Pancreas (tissue), 10 donors: Measurements from ENCODE around the gene OPRM1. TPM values are rescaled to one million over a fixed set of nuclear protein-coding genes. Genes with fewer than 3 reads are reported as not detected.

Experiments used
- ATAC-seq, 4 donors: fragments of 200-7000 bp; cut with Tn5 transposase; one replicate each; pipeline versions ENCODE4 v1.8.0 to v1.9.1; 2020; ENCODE audit warnings: mild to moderate bottlenecking in 4 of 4, moderate library complexity in 4 of 4
- DNase-seq, 6 donors: peaks; one replicate each; pipeline ENCODE4 v3.0.0-alpha.2; 2020
- FAIRE-seq: peaks from 2 replicates; lab custom pipeline; 2012; peaks lifted over from hg19 to GRCh38; lab: Jason Lieb, UNC
- H3K27ac ChIP-seq, 4 donors: fragments of 200-600 bp; sonication (generic); 1 replicate in 3 of 4; 2 replicates in 1 of 4; pipeline versions ENCODE4 v1.5.0 to v1.8.0; 2020
- H3K27me3 ChIP-seq, 4 donors: fragments of 200-600 bp; one replicate each; pipeline ENCODE4 v1.8.0; 2021
- H3K36me3 ChIP-seq, 3 donors: fragments of 200-600 bp; sonication (generic) in 1 of 3; one replicate each; pipeline versions ENCODE4 v1.5.0 to v1.8.0; 2020 to 2021
- H3K4me1 ChIP-seq, 3 donors: fragments of 200-600 bp; one replicate each; pipeline ENCODE4 v1.8.0; 2021
- H3K4me3 ChIP-seq, 4 donors: fragments of 200-600 bp; sonication (generic) in 2 of 4; one replicate each; pipeline versions ENCODE4 v1.5.0 to v1.8.0; 2020 to 2021
- H3K9me3 ChIP-seq, 4 donors: fragments of 200-600 bp; one replicate each; pipeline ENCODE4 v1.8.0; 2021
- CTCF ChIP-seq, 4 donors: fragments of 200-600 bp; sonication (generic) in 3 of 4; IDR thresholded peaks; one replicate each; pipeline versions ENCODE4 v1.5.0 to v1.8.0; 2021; ENCODE audit warnings: antibody characterized with exemption in 4 of 4
- WGBS, 2 donors: extraction: QIAGEN DNeasy Blood & Tissue Kit; methylation state at CpG; one replicate each; pipeline ENCODE4 v1.1.7; 2013; 5-methylcytosine and 5-hydroxymethylcytosine counted together
- intact Hi-C, 3 donors: fragments of 100-400 bp; cut with DNase I; formaldehyde crosslinking; loops; one replicate each; pipeline versions ENCODE4 v1.11.1 to v1.14.2; 2022
- polyA plus RNA-seq, 2 donors: library from polyadenylated mRNA; stranded (reverse); fragments of 200-250 nt; gene quantifications; one replicate each; pipeline ENCODE4 v1.2.3, GENCODE V29; 2013
- total RNA-seq, 6 donors: library from RNA; stranded (reverse); fragmentation: NEBNext Ultra II Directional in 4 of 6; extraction: Animal tissue kit (Norgen Biotek cat#: 25700) in 4 of 6; gene quantifications; one replicate each; pipeline versions ENCODE4 v1.2.1 to v1.2.4, GENCODE V29; 2021 to 2023
- donor health status: healthy with polysubstance abuse.
- donor health status: DM: no; HTN: no; CAD: no; lungs with moderate emphysema.
- donor health status: DM: no; HTN: no; CAD: no.
- donor health status: control.
- donor health status: control.
- donor health status: Bipolar disorder and iron deficiency.
- donor health status: DM: yes; HTN: yes; CAD: no.
- donor health status: DM: no; HTN: no; CAD: no.
- donor health status: DM: no; HTN: no; CAD: no.
- donor health status: DM: yes; HTN: yes; CAD: no.

OPRM1 gene
- total and polyA plus RNA-seq, 8 donors = 0.05 TPM; not detected in 7

GRCh38 chr6:154106251-154106650 lies 67.2 kb downstream of the OPRM1 start:
- FAIRE-seq (no peak), ATAC-seq (no peak), DNase-seq (no peak)
- Histone ChIP-seq H3K4me1 (no peaks in the 10 kb centered on the region), H3K36me3 (no peaks in the 10 kb centered on the region), H3K27me3 (no peaks in the 10 kb centered on the region), H3K27ac (no peak overlapping the region), H3K4me3 (no peak overlapping the region), H3K9me3 (no peaks in the 10 kb centered on the region)
- no peak for TF ChIP-seq CTCF (IDR thresholded peaks at IDR 0.05)
- intact Hi-C loops = no loop called here
- 86 to 100% methylated on average over 2 of the region's 2 CpGs for WGBS, 2 donors

- Histone ChIP-seq H3K4me3 (no peak overlapping the region), H3K9me3 (no peaks in the 10 kb centered on the region), H3K4me1 (no peaks in the 10 kb centered on the region), H3K27ac (no peak overlapping the region), H3K27me3 (no peaks in the 10 kb centered on the region), H3K36me3 (no peaks in the 10 kb centered on the region)
- intact Hi-C loops = no loop called here
- no peak for TF ChIP-seq CTCF (IDR thresholded peaks at IDR 0.05)
- FAIRE-seq (no peak), DNase-seq (no peak), ATAC-seq (no peak)
- 94 to 97% methylated on average over 1 of the region's 1 CpG for WGBS, 2 donors
These were observed 72.0 kb downstream of the OPRM1 start for GRCh38 chr6:154111025-154111424.

GRCh38 chr6:154112181-154112809 lies 73.3 kb downstream of the OPRM1 start:
- Histone ChIP-seq H3K27ac (no peak overlapping the region), H3K36me3 (no peaks in the 10 kb centered on the region), H3K4me1 (no peaks in the 10 kb centered on the region), H3K9me3 (no peaks in the 10 kb centered on the region), H3K4me3 (no peak overlapping the region), H3K27me3 (no peaks in the 10 kb centered on the region)
- no peak for FAIRE-seq
- 82 to 86% methylated on average over 2 of the region's 2 CpGs for WGBS, 2 donors
- TF ChIP-seq CTCF (IDR thresholded peaks at IDR 0.05) = no peak
- no peak for ATAC-seq
- intact Hi-C loops = no loop called here
- DNase-seq = no peak

- FAIRE-seq = no peak
- no peak for DNase-seq
- H3K4me1 ChIP-seq = no peaks in the 10 kb centered on the region
- intact Hi-C loops = no loop called here
- no peak overlapping the region for H3K27ac ChIP-seq
- no peak for TF ChIP-seq CTCF (IDR thresholded peaks at IDR 0.05)
- no peaks in the 10 kb centered on the region for H3K36me3 ChIP-seq
- H3K4me3 ChIP-seq = no peak overlapping the region
- H3K9me3 ChIP-seq = no peaks in the 10 kb centered on the region
- WGBS, 2 donors = 80 to 84% methylated on average over 3 of the region's 3 CpGs
- no peaks in the 10 kb centered on the region for H3K27me3 ChIP-seq
- no peak for ATAC-seq
These were observed 74.4 kb downstream of the OPRM1 start for GRCh38 chr6:154113392-154113791.

GRCh38 chr6:154117485-154117884 lies 78.4 kb downstream of the OPRM1 start:
- Histone ChIP-seq H3K27ac (no peak overlapping the region), H3K36me3 (no peaks in the 10 kb centered on the region), H3K27me3 (no peaks in the 10 kb centered on the region), H3K9me3 (no peaks in the 10 kb centered on the region), H3K4me3 (no peak overlapping the region), H3K4me1 (no peaks in the 10 kb centered on the region)
- intact Hi-C loops = no loop called here
- WGBS, 2 donors = 70 to 80% methylated on average over 4 of the region's 4 CpGs
- DNase-seq (no peak), FAIRE-seq (no peak), ATAC-seq (no peak)
- no peak for TF ChIP-seq CTCF (IDR thresholded peaks at IDR 0.05)
